Right lobe of liver (tissue), 4 donors: ENCODE measurements around the gene KATNIP.

ENCODE experiments used
- CTCF ChIP-seq, 4 donors: fragments of 200-600 bp in 3 of 4; fragments of 450-650 bp in 1 of 4; IDR thresholded peaks; one replicate each; pipeline versions ENCODE4 v1.5.1 to v1.8.0; 2016 to 2022; ENCODE audit warnings: antibody characterized with exemption in 4 of 4, mild to moderate bottlenecking in 2 of 4
- POLR2A ChIP-seq: fragments of 450-650 bp; IDR thresholded peaks from one replicate; pipeline ENCODE4 v1.6.1; 2017; ENCODE audit warnings: antibody characterized with exemption, mild to moderate bottlenecking
- donor health status: DM: no; HTN: no; CAD: no.
- donor health status: DM: no; HTN: no; CAD: no.
- donor health status: DM: no; HTN: yes; CAD: no.

DNA sequence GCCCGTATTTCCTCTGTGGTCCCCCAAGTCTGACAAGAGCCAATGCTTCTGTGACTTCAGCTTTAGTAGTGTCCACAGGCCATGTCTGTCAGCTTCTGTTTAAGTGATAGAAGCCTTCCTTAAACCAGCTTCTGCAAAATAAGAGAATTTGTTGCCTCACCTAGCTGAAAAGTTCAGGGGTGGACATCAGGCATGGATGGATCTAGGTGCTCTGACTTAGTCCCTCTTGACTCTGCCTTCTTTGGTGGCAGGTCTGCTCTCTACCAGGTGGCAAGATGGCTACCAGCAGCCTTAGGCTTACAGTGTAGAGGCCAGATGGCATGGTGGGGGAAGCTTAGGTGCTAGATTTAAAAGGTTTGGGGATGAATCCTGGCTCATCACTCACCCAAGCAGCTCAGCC is 33.7 kb downstream of the KATNIP start:
- TF ChIP-seq CTCF (IDR thresholded peaks at IDR 0.05): no peak
- TF ChIP-seq POLR2A: no peak
